KBM-7 (cell line): ENCODE measurements around the gene G3BP2.
"Not testable (repeated sequence)": the region's sequence is repeated elsewhere in the genome, so short reads cannot be mapped to it uniquely, and the experiment has no call there.

Experiments used
- DNase-seq: peaks from one replicate; pipeline ENCODE4 v3.0.0-alpha.2; 2015
- in situ Hi-C: fragments of 300-500 bp; cut with MboI; formaldehyde crosslinking; loops from 2 replicates; pipeline ENCODE4 v1.14.3; 2020; ENCODE audit warnings: low sequenced_read_pairs, low pct_unique_long_range_greater_than_20kb, mixed read lengths

G3BP2 gene

DNA sequence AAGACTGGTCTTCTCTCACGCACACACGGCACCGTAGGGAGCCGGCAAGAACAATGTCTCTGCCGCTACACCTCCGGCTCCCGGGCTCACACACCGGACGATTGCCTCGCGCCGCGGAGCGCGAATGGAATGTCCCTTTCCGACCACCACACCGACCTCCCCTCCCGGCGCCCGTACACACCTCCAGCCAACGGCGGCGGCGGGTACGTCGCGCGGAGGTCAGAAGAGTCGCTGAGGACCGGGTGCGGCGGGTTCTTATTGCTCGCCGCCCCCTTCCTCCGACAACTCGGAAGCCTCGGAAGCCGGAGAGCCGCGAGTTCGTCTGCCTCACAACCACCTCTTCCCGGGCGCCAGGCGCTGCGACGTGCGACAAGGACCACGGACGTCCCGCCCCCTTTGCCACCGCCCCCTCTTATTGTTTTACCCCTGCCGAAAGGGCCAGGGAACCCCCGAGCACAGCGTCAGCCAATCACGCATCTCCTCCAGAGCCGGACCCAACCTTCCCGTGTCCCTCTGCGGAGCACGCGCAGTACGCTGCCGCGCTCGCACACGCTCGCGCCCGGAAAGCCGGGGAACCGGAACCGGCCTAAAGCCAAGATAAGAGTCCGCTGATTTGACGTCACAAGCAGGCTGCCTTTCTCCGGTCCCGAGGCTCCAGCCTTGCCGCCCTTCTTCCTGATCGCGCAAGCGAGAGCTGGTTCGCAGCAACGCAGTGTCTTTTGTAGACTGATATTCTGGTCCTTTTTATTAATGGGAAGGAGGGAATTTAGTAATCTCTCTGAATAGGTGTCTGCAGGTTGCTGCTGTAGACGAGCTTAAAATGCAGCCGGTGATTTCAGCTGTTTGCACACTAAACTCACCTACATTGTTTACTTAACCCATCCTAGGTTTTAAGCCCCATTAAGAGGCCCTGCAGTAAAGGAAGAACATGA is at the start of gene G3BP2:
TSS of gene G3BP2 (minus strand) at position 385 of the 932 bp plus-strand sequence. CDS start 11,386 bp downstream, outside the sequence.
- DNase-seq: peak; percentile 99
- in situ Hi-C loops: no loop called here

DNA sequence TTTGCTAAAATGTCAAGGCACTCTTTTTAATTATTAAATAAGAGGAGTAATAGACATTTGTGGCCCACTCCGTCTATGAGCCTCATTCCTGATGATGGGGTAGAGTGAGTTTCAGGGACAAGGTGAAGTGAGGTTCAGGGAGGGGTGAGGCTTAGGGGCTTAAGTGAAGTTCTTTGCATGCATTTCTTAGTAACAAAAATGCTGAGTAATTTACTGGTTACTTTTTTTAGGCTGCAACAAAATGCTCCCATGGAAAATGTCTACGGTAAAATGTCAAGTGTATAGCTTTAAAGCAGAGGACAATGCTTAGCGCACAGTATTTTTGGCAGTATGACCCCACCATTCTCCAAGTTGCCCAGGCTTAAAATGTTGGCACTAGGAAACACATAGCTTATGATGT is 49.2 kb upstream of the G3BP2 start:
- DNase-seq: no peak
- in situ Hi-C loops: no loop called here

DNA sequence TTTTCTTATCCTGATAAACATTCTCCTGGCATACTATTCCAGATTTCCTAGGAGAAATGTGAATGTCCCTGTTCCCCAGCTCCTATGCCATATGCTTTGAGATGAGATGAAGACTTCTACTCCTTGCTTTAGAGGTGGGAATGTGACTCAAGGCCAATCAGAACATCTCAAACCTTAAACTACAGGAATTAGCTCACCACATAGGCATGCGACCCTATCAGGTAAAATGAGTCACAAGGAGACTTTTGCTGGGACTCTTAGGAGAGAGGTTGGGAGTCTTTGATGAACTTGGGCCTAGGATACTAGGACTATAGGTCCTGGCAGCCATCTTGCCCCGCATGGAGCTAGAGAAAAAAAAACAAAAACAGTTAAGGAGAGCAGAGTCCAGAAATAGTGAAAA is 45.3 kb upstream of the G3BP2 start:
- in situ Hi-C loops: no loop called here
- no peak for DNase-seq

DNA sequence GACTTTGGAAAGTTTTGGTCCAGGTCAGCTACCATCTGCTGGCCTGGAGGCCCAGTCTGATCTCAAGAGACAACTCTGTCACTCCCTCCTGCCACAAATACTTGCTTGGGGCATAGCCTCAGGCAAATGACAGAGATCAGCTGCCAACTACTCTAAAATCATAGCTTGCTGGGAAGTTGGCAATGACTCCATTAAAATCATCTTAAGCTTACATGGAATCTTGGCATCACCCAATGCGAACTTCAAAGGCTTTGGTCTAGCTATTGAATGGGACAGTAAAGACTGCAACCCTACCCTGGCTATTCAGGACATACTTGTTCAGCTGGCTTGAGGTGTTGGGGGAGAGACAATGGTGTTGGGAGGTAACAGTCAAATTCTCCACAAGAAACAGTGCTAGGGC is 44.2 kb upstream of the G3BP2 start:
- no peak for DNase-seq
- in situ Hi-C loops: no loop called here

DNA sequence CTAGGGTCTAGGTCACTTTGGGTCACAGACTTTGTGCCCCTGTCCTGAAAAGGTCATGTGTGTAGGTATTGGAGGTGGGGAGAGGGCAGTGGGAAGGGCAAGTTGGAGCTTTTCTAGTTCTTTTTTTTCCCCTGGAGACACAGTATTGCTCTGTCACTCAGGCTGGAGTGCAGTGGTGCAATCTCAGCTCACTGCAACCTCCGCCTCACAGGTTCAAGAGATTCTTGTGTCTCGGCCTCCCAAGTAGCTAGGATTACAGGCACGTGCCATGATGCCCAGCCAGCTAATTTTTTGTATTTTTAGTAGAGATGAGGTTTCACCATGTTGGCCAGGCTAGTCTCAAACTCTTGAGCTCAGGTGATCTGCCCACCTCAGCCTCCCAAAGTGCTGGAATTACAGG is 42.8 kb upstream of the G3BP2 start:
- in situ Hi-C loops, DNase-seq: not testable (repeated sequence)

DNA sequence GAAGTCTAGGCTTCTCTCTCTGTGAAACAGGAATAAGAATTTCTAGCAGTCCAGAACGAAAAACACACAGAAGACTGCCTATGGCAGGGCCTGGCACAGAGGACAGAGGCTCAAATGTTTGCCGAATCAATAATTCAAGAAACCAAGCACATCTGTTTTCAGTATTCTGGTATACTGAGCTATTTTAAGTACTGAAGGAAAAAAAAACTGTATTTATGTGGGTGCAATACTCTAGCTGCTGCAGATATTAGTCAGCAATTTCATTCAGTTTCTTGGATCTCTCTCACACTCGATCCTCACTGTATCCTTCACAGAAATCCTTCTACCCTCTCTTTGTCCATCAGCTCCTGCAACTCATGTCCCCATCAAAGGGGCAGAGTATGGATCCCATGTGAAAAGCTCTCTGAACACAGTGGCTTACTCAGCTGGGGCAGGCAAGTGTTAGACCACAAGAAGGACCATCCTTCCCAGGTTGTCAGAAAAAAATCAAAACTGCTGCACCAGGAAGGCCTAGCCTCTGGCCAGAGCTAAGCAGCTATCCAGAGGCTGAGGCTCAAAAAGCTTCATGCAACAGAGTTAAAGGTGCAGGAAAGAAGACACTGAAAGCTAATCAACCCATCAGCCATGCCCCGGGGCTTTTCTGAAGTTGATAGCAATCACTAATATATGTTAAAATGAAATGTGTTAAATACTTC is 42.0 kb upstream of the G3BP2 start:
- DNase-seq: no peak
- in situ Hi-C loops: no loop called here

DNA sequence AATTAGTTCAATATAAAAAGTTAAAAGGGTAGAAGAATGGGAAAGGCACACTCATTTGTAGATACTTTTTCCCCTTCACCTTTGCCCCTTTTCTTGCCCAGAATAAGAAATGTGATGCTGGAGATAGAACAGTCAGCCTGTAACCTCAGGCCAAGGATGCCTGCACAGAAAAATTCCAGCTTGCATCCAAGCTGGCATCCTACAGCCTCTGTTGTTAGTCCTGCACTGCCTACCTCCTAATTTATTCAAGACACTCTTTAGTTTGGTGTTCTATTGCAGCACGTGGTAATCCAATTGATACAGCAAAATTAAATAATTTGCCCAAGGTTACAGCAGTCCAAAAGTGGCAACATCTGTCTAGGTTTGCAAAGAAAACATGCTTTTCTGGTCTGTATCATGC is 41.5 kb upstream of the G3BP2 start:
- in situ Hi-C loops: no loop called here
- DNase-seq: no peak

DNA sequence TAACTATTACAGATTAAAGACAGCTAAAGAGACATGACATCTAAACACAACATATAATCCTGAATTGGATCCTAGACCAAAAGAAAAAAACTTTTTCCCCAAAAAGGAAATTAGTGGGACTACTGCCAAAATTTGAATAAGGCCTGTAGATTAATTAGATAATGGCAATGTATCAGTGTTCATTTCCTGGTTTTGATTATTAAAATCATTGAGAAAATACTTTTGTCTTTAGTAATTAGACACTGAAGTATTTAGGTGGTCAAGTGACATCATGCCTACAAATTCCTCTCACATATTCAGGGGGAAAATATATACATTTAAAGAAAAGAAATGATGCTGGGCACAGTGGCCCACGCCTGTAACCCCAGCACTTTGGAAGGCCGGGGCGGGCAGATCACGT is 40.8 kb upstream of the G3BP2 start:
- DNase-seq: no peak
- in situ Hi-C loops: no loop called here

DNA sequence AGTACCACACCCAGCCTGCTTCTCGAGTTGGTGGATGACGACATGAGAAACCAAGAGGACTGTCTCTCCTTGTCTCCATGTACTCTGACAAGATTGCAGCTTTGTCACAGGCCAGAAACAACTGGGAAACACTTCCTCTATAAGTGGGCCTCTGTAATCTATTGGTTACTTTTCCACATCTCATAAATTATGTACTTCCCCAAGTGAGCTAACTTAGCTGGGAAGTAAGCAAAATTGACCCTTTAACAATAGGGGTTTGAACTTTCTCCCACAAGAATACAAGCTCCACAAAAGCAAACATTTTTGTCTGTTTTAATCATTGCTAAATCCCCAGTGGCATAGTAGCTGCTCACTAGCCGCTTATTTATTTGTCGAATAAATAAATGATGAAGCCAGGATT is 37.0 kb upstream of the G3BP2 start:
- DNase-seq: no peak
- in situ Hi-C loops: no loop called here

DNA sequence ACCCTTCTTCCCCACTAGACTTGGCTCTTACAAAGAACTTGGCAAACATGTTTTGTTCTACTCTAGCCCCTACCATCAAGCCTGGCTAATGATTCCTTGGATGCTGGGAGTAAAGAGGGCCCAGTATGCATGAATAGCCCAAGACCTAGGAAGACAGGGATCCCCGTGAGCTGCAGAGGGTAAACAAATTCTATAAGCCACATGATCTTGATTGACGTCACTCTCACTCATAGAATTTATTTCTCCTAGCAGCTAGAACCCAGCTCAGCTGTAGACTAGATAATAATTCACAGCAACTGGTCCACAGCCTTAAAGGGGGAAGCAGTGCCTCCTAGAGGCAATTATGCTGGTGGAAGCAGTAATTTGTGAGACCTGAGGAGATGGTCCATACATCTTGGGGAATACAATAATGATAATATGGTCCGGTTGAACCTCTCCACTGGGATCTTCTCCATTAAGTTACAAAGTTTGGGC is 35.0 kb upstream of the G3BP2 start:
- DNase-seq: peak; percentile 38
- in situ Hi-C loops: no loop called here

DNA sequence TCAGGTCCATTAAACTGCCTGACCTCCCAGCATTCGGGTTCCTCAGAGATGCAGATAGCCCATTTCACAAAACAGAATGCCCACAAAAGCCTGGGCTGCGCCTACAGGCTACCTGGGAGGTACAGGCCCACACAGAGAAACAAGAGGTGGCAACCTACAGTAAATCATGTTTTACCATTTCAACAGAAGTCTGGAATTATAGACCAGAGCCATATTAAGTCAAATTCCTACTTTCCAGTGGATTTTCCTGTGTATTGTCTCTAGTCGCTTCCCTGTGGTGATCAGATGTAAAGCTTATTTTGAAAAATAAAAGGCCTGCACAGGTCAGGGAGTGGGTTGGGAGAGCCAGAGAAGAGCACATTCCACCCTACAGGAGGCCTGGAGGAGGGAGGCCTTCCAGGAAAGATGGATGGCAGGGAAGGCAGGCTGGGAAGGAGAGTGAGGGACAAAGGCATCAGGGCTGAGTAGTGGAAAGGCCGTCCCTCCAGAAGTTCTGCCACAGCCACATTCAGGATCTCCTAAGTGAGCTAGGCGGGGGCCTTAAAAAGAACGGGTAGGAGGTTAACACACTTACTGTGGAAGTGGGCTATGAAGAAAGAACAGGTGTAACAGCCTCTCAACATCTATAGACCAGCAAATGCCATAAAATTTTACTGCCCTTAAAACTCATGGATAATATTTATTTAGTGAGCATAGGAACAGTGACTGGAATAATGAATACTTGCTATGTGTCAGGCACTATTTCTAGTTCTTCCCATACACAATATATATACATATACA is 32.2 kb upstream of the G3BP2 start:
- no peak for DNase-seq
- in situ Hi-C loops: no loop called here

DNA sequence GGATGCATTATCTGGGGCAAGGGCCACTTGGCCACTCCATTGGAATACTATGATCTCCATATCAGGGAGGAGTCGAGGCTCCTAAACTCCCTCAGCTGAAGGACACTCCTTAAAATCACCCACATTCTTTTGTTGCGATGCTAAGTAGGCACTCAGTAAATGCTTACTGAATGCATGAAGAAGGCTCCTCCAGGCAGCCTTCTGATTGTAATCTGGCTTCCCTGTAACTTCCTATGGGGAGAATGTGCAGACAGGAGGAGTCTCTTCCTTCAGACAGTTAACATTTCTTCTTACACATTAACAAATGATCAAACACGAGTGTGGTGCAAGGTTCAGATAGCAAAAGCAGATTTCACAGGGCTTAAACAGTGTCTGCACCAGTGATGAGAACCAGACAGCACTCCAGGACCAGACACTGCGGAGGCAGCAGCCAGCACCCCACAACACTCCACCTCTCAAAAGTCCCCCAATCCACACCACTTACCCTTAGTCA is 29.8 kb upstream of the G3BP2 start:
- no peak for DNase-seq
- in situ Hi-C loops: no loop called here

DNA sequence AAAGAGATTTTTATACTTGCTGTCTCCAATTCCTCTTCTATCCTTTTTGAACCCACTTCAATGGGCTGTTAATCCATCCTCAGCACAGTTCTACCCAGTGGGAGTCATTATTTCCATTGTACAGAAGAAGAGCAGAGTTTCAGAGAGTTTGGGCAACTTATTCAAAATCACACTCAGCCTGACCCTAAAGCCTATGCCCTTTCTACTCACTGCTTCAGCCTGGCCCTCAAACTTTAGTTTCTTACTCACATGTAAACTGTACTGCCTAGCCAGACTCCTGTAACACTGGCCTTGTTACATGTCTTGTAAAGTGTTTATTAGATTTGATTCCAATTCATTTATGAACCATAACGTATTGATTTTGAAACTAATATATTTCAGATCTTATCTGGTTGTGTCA is 26.1 kb upstream of the G3BP2 start:
- in situ Hi-C loops: no loop called here
- DNase-seq: no peak

DNA sequence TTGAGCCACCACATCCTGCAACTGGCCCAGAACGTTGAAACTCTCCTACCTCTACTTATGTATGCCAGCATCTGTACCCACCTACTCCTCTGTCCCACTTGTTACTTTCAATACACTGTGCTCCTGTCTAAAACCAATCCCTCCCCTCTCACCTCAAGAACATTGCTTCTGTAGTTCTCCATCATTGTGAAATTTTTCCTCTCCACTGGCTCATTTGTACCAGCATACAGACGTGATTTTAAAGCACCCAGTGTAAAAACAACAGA is 25.7 kb upstream of the G3BP2 start:
- in situ Hi-C loops: no loop called here
- DNase-seq: no peak

DNA sequence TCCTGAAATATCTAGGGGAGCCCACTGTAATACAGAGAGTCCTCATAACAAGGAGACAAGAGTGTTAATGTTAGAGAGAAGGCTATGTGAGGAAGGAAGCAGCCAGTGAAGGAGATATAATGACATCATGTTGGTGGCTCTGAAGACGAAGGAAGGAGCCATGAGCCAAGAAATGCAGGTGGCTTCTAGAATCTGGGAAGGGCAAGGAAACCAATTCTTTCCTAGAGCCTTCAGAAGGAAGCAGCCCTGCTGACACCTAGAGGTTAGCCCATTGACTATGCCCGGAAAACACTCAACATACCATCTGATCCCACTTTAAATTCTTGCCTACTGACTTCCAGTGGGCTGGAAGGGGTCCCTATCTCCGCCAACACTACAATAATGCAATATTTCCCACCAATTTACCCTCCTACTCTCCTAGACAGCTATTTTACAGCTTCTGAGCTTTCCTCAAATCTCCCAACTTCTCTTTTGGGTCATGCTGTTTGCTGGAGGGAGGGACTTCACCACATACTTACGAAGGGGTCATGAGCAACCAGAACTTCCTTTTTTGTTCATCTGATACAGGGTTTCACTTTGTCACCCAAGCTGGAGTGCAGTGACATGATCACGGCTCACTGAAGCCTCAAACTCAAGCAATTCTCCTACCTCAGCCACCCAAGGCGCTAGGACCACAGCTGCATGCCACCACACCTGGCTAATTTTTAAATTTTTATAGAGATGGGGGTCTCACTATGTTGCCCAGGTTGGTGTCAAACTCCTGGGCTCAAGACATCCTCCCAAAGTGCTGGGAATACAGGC is 25.2 kb upstream of the G3BP2 start:
- DNase-seq: peak; percentile 79
- in situ Hi-C loops: no loop called here

DNA sequence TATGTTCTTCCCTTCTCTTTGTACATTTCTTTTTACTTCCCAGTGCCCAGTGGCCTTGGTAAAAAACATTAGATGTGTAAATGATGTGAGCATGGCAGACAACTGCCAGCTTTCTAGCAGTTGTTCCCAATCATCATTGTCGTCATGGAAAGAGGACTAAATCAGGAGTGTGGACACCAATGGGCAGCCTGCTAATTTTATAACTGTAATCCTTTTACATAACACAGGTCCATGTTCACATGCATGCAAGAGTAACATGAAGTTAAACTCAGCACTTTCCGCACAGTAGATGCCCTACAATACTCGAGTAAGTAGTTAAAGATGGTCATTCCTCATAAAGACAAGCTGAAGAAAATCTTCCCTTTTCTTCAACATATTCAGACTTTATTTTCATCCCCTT is 23.4 kb upstream of the G3BP2 start:
- in situ Hi-C loops: no loop called here
- DNase-seq: no peak

DNA sequence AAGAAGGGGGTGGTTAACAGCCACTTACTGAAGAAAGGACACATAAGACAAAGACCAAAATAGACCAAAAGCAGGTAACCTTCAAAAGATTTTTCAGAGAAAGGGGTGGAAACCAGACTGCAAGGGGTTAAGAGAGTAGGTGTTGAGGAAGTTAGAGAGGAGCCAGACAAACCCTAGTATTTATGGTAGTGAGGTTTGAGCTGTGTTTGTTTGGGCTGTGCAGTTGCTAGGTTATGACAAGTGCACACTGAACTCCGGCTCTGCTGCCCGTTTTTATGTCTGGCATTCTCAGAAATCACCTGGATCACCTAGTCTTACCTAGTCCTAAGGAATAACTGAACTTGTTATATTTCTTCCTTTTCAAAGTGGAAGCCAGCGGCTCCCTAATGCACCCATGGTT is 22.9 kb upstream of the G3BP2 start:
- in situ Hi-C loops: no loop called here
- DNase-seq: peak; percentile 30

DNA sequence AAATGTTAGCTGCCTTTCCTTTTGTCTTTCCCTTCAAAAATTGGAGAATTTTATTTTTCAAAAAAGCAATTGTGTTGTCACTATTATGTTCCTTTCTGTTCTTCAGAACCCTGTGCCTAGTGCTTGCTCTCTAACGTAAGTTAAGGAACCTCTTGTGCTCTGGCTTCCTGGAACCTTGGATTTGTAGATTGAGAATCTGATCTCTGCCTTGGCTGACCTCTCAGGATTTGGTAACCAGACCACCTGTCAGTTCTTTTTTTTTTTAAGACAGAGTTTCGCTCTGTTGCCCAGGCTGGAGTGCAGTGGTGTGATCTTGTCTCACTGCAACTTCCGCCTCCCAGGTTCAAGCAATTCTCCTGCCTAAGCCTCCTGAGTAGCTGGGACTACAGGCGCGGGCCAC is 18.9 kb upstream of the G3BP2 start:
- in situ Hi-C loops: not testable (repeated sequence)

DNA sequence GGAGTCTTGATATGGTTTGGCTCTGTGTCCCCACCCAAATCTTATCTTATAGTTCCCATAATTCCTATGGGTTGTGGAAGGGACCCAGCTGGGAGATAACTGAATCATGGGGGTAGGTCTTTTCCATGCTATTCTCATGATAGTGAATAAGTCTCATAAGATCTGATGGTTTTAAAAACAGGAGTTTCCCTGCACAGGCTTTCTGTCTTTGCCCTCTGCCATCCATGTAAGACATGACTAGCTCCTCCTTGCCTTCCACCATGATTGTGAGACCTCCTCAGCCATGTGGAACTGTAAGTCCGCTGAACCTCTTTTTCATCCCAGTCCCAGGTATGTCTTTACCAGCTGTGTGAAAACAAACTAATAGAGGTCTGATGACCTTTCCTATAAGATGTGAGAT is 13.9 kb upstream of the G3BP2 start:
- in situ Hi-C loops, DNase-seq: not testable (repeated sequence)

More for the DNA sequence above, 18.9 kb upstream of the G3BP2 start:
- DNase-seq: not testable (repeated sequence)
